Measurements from ENCODE around the gene SMARCA4. TPM values are rescaled to one million over a fixed set of nuclear protein-coding genes. Genes with fewer than 3 reads are reported as not detected.
"Not testable (repeated sequence)": the region's sequence is repeated elsewhere in the genome, so short reads cannot be mapped to it uniquely, and the experiment has no call there.

Gene SMARCA4
- total and polyA plus RNA-seq, 7 experiments from 2014 or later = 11.8 to 126 (median 102) TPM

DNA sequence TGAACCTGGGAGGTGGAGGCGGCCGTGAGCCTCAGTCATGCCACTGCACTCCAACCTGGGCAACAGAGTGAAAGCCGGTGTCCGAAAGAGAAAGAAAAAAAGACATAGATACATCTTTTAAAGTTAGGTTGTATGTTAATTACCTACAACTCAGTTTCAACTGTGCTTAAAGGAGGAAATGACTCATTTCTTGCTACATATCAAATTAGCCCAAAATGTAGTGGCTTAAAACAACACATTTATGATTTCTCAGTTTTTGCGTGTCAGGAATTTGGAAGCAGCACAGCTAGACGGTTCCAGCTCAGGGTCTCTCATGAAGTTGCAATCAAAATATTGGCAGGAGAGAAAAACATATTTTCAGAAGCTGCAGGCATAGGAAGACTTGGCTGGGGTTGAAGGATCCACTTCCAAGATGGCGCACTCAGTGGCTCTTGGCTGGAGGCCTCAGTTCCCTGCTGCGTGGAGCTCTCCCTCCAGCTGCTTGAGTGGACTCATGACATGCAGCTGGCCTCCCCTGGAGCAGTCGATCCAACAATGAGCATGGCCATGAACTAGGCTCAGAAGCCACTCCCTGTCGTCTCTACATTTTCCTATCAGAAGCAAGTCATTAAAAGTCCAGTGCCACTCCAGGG, 135.5 kb downstream of the SMARCA4 start:
- Histone ChIP-seq H3K4me3 (ENCODE audit: low read length) (peak overlapping the region; percentile 56), H3K9me3 (ENCODE audit: control insufficient read depth in 2 of 3, low read length in 3 of 3) (no peaks in the 10 kb centered on the region), H3K27ac (ENCODE audit: low read depth, low read length) (peak overlapping the region; percentile 50), H3K27me3 (ENCODE audit: control insufficient read depth in 2 of 2, insufficient read depth in 2 of 2, low read length in 2 of 2) (no peaks in the 10 kb centered on the region), H3K36me3 (ENCODE audit: control insufficient read depth in 2 of 3, insufficient read depth in 3 of 3, low read length in 3 of 3) (peaks cover 0 to 8% (median 0%) of the 10 kb centered on the region in 3 experiments), H3K4me1 (ENCODE audit: control insufficient read depth in 2 of 2, insufficient read depth in 2 of 2, low read length in 2 of 2) (peaks cover 33 to 47% of the 10 kb centered on the region in 2 donors)
- ATAC-seq (peak; percentile 11), DNase-seq (peak in 1 of 9 donors; percentile 39)
- Mint-ChIP-seq H3K36me3 (peaks cover 5 to 53% (median 24%) of the 10 kb centered on the region in 5 donors), H3K27me3 (no peaks in the 10 kb centered on the region), H3K4me3 (peak overlapping the region; percentile 48 to 84 (median 68)), H3K9me3 (peaks cover 0 to 12% (median 2%) of the 10 kb centered on the region in 11 donors), H3K27ac (peak overlapping the region; percentile 82 to 96 (median 90)), H3K4me1 (peaks cover 28 to 66% (median 45%) of the 10 kb centered on the region in 7 donors)
- ChIA-PET CTCF (interaction anchor here (9.1 kb wide), 1 partner anchor 61 kb away, joined by 44 read pairs; no protein-coding TSS in a partner anchor), POLR2A (interaction anchor here (0.9 to 1.6 kb wide), 2 partner anchors 30 to 42 kb away, joined by 3 to 5 read pairs; no protein-coding TSS in a partner anchor)
- intact Hi-C loops (cut with micrococcal nuclease) = loop anchor here (1.0 to 10.0 kb wide), 3 partner anchors 60 to 692 kb away; partner anchors contain the start of genes CDC37 (in 1 of the 2) and ILF3 (in 1 of the 2)

DNA sequence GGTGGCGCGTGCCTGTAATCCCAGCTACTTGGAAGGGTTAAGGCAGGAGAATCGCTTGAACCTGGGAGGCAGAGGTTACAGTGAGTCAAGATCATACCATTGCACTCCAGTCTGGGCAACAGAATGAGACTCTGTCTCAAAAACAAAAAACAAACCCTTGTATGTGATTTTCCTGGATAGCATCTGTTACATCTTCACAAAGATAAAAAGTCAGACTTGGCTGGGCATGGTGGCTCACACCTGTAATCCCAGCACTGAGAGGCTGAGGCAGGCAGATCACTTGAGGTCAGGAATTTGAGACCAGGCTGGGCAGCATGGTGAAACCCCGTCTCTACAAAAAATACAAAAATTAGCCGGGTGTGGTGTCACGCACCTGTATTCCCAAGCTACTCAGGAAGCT, 136.5 kb downstream of the SMARCA4 start:
- H3K4me3 Mint-ChIP-seq; H3K27me3 ChIP-seq (ENCODE audit: control insufficient read depth in 2 of 2, insufficient read depth in 2 of 2, low read length in 2 of 2); H3K9me3 ChIP-seq (ENCODE audit: control insufficient read depth in 2 of 3, low read length in 3 of 3); H3K27ac ChIP-seq (ENCODE audit: low read depth, low read length); H3K4me3 ChIP-seq (ENCODE audit: low read length); H3K27me3 Mint-ChIP-seq; ATAC-seq; DNase-seq; H3K36me3 ChIP-seq (ENCODE audit: control insufficient read depth in 2 of 3, insufficient read depth in 3 of 3, low read length in 3 of 3): not testable (repeated sequence)
- CTCF ChIA-PET = interaction anchor here (0.8 kb wide), 1 partner anchor 42 kb away, joined by 6 read pairs; no protein-coding TSS in a partner anchor
- intact Hi-C loops (cut with micrococcal nuclease) = loop anchor here in 1 of 2 donors (10.0 kb wide), 2 partner anchors 443 to 693 kb away; partner anchors contain the start of genes CDC37 and ILF3
- H3K36me3 Mint-ChIP-seq = peaks cover 5 to 48% (median 24%) of the 10 kb centered on the region in 5 donors
- peaks cover 0 to 12% (median 2%) of the 10 kb centered on the region in 11 donors for H3K9me3 Mint-ChIP-seq
- peak overlapping the region in 2 of 9 donors; percentile 8 to 95 for H3K27ac Mint-ChIP-seq
- peaks cover 25 to 40% of the 10 kb centered on the region in 2 donors for H3K4me1 ChIP-seq (ENCODE audit: control insufficient read depth in 2 of 2, insufficient read depth in 2 of 2, low read length in 2 of 2)
- H3K4me1 Mint-ChIP-seq = peaks cover 25 to 62% (median 35%) of the 10 kb centered on the region in 7 donors
- POLR2A ChIA-PET = interaction anchor here (0.7 to 1.3 kb wide), 3 partner anchors 9 to 296 kb away, joined by 3 to 5 read pairs (median 3); no protein-coding TSS in a partner anchor

DNA sequence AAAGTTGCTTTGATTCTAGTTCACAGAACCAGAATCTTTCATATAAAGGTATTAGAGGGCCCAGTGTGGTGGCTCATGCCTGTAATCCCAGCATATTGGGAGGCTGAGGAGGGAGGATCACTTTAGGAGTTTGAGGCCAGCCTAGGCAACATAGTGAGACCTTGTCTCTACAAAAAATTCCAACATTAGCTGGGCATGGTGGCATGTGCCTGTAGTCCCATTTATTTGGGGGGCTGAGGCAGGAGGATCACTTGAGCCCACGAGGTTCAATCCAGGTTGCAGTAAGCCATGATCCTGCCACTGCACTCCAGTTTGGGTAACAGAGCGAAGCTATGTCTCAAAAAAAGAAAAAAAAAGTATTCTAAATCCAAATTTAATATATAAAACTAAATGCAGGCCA, 137.5 kb downstream of the SMARCA4 start:
- peaks cover 25 to 54% (median 29%) of the 10 kb centered on the region in 7 donors for H3K4me1 Mint-ChIP-seq
- Histone ChIP-seq H3K27me3 (ENCODE audit: control insufficient read depth in 2 of 2, insufficient read depth in 2 of 2, low read length in 2 of 2) (no peaks in the 10 kb centered on the region), H3K4me3 (ENCODE audit: low read length) (no peak overlapping the region), H3K36me3 (ENCODE audit: control insufficient read depth in 2 of 3, insufficient read depth in 3 of 3, low read length in 3 of 3) (peaks cover 0 to 17% (median 8%) of the 10 kb centered on the region in 3 experiments), H3K27ac (ENCODE audit: low read depth, low read length) (no peak overlapping the region), H3K9me3 (ENCODE audit: control insufficient read depth in 2 of 3, low read length in 3 of 3) (no peaks in the 10 kb centered on the region), H3K4me1 (ENCODE audit: control insufficient read depth in 2 of 2, insufficient read depth in 2 of 2, low read length in 2 of 2) (peaks cover 23 to 31% of the 10 kb centered on the region in 2 donors)
- DNase-seq = no peak
- CTCF ChIA-PET = no interaction called here
- intact Hi-C loops (cut with micrococcal nuclease) = loop anchor here in 1 of 2 donors (10.0 kb wide), 2 partner anchors 444 to 694 kb away; partner anchors contain the start of genes CDC37 and ILF3
- H3K9me3 Mint-ChIP-seq = peaks cover 0 to 12% (median 2%) of the 10 kb centered on the region in 11 donors
- H3K4me3 Mint-ChIP-seq = no peak overlapping the region
- POLR2A ChIA-PET = interaction anchor here (0.6 to 1.3 kb wide), 2 partner anchors 10 to 13 kb away, joined by 3 read pairs; no protein-coding TSS in a partner anchor
- peaks cover 5 to 47% (median 24%) of the 10 kb centered on the region in 5 donors for H3K36me3 Mint-ChIP-seq
- H3K27me3 Mint-ChIP-seq = no peaks in the 10 kb centered on the region
- H3K27ac Mint-ChIP-seq = no peak overlapping the region
- ATAC-seq = no peak

DNA sequence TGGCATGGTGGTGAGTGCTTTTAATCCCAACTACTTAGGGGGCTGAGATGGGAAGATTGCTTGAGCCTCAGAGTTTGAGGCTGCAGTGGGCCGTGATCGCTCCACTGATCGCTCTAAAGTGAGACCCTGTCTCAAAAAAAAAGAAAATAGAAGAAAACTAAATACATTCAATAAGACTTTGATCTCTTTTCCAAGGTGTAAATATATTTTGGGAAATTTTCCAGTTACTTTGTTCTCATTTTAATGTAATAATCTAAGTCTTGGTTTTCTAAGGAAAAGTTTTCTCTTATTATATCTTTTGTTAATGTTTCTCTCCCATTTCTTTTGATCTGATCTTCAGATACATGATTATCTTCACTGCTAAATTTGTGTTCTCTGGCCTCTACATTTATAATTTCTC, 138.0 kb downstream of the SMARCA4 start:
- H3K9me3 ChIP-seq (ENCODE audit: control insufficient read depth in 2 of 3, low read length in 3 of 3) = no peaks in the 10 kb centered on the region
- intact Hi-C loops (cut with micrococcal nuclease) = loop anchor here in 1 of 2 donors (10.0 kb wide), 2 partner anchors 444 to 694 kb away; partner anchors contain the start of genes CDC37 and ILF3
- H3K36me3 ChIP-seq (ENCODE audit: control insufficient read depth in 2 of 3, insufficient read depth in 3 of 3, low read length in 3 of 3) = peaks cover 0 to 22% (median 8%) of the 10 kb centered on the region in 3 experiments
- Mint-ChIP-seq H3K9me3 (peaks cover 0 to 12% (median 2%) of the 10 kb centered on the region in 11 donors), H3K27me3 (no peaks in the 10 kb centered on the region), H3K27ac (peak overlapping the region in 2 of 9 donors; percentile 24 to 51), H3K36me3 (peaks cover 5 to 45% (median 24%) of the 10 kb centered on the region in 5 donors), H3K4me1 (peaks cover 25 to 50% (median 29%) of the 10 kb centered on the region in 7 donors), H3K4me3 (no peak overlapping the region)
- peaks cover 23 to 29% of the 10 kb centered on the region in 2 donors for H3K4me1 ChIP-seq (ENCODE audit: control insufficient read depth in 2 of 2, insufficient read depth in 2 of 2, low read length in 2 of 2)
- CTCF ChIA-PET = no interaction called here
- ATAC-seq (no peak), DNase-seq (no peak)
- H3K27ac ChIP-seq (ENCODE audit: low read depth, low read length) = no peak overlapping the region
- no peaks in the 10 kb centered on the region for H3K27me3 ChIP-seq (ENCODE audit: control insufficient read depth in 2 of 2, insufficient read depth in 2 of 2, low read length in 2 of 2)
- no peak overlapping the region for H3K4me3 ChIP-seq (ENCODE audit: low read length)
- POLR2A ChIA-PET = interaction anchor here (1.3 kb wide), 1 partner anchor 11 kb away, joined by 3 read pairs; no protein-coding TSS in a partner anchor

DNA sequence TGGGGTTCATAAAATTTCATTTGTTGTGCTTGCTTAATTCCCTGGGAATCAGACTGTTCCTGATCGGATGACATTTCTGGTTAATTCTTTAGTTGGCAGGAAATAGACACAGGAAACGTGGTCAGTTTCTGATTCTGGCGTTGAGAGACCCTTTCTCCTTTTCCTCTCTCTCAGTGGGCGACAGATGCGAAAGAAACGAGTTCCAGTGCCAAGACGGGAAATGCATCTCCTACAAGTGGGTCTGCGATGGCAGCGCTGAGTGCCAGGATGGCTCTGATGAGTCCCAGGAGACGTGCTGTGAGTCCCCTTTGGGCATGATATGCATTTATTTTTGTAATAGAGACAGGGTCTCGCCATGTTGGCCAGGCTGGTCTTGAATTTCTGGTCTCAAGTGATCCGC, 139.2 kb downstream of the SMARCA4 start:
- Histone ChIP-seq H3K4me1 (ENCODE audit: control insufficient read depth in 2 of 2, insufficient read depth in 2 of 2, low read length in 2 of 2) (peaks cover 16 to 21% of the 10 kb centered on the region in 2 donors), H3K9me3 (ENCODE audit: control insufficient read depth in 2 of 3, low read length in 3 of 3) (no peaks in the 10 kb centered on the region), H3K36me3 (ENCODE audit: control insufficient read depth in 2 of 3, insufficient read depth in 3 of 3, low read length in 3 of 3) (peaks cover 0 to 32% (median 8%) of the 10 kb centered on the region in 3 experiments), H3K4me3 (ENCODE audit: low read length) (no peak overlapping the region), H3K27me3 (ENCODE audit: control insufficient read depth in 2 of 2, insufficient read depth in 2 of 2, low read length in 2 of 2) (no peaks in the 10 kb centered on the region), H3K27ac (ENCODE audit: low read depth, low read length) (no peak overlapping the region)
- no peak overlapping the region for H3K4me3 Mint-ChIP-seq
- POLR2A ChIA-PET = no interaction called here
- DNase-seq (no peak), ATAC-seq (no peak)
- peak overlapping the region in 2 of 9 donors; percentile 67 to 80 for H3K27ac Mint-ChIP-seq
- CTCF ChIA-PET = interaction anchor here (0.8 kb wide), 1 partner anchor 64 kb away, joined by 3 read pairs; no protein-coding TSS in a partner anchor
- peaks cover 0 to 12% (median 2%) of the 10 kb centered on the region in 11 donors for H3K9me3 Mint-ChIP-seq
- peaks cover 5 to 44% (median 21%) of the 10 kb centered on the region in 5 donors for H3K36me3 Mint-ChIP-seq
- H3K4me1 Mint-ChIP-seq = peaks cover 18 to 43% (median 21%) of the 10 kb centered on the region in 7 donors
- H3K27me3 Mint-ChIP-seq = no peaks in the 10 kb centered on the region
- intact Hi-C loops (cut with micrococcal nuclease) = no loop called here

DNA sequence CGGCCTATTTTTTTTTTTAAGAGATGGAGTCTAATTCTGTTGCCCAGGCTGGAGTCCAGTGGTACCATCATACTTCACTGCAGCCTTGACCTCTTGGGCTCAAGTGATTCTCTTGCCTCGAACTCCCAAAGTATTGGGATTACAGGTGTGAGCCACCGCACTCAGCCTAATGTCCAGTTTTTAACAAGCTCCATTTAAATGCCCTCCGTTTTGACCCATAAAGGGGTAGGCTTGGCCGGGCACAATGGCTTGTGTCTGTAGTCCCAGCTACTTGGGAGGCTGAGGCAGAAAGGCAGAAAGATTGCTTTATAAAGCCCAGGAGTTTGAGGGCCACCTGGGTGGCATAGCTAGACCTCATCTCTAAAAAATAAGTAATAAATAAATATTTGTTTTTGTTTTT, 140.2 kb downstream of the SMARCA4 start:
- Mint-ChIP-seq H3K27me3 (no peaks in the 10 kb centered on the region), H3K4me1 (peaks cover 11 to 33% (median 12%) of the 10 kb centered on the region in 7 donors), H3K9me3 (peaks cover 0 to 12% (median 2%) of the 10 kb centered on the region in 11 donors), H3K4me3 (no peak overlapping the region), H3K27ac (no peak overlapping the region), H3K36me3 (peaks cover 5 to 43% (median 18%) of the 10 kb centered on the region in 5 donors)
- intact Hi-C loops (cut with micrococcal nuclease) = no loop called here
- Histone ChIP-seq H3K4me1 (ENCODE audit: control insufficient read depth in 2 of 2, insufficient read depth in 2 of 2, low read length in 2 of 2) (peaks cover 6 to 11% of the 10 kb centered on the region in 2 donors), H3K4me3 (ENCODE audit: low read length) (no peak overlapping the region), H3K27me3 (ENCODE audit: control insufficient read depth in 2 of 2, insufficient read depth in 2 of 2, low read length in 2 of 2) (no peaks in the 10 kb centered on the region), H3K27ac (ENCODE audit: low read depth, low read length) (no peak overlapping the region), H3K36me3 (ENCODE audit: control insufficient read depth in 2 of 3, insufficient read depth in 3 of 3, low read length in 3 of 3) (peaks cover 0 to 42% (median 8%) of the 10 kb centered on the region in 3 experiments), H3K9me3 (ENCODE audit: control insufficient read depth in 2 of 3, low read length in 3 of 3) (no peaks in the 10 kb centered on the region)
- ChIA-PET CTCF (no interaction called here), POLR2A (interaction anchor here (0.7 kb wide), 1 partner anchor 12 kb away, joined by 5 read pairs; the partner anchor contains the start of gene LDLR)
- DNase-seq = no peak
- no peak for ATAC-seq

All from naive thymus-derived CD4-positive, alpha-beta T cell (primary cell).